Measurements from ENCODE around the gene PARD3. TPM values are rescaled to one million over a fixed set of nuclear protein-coding genes. Genes with fewer than 3 reads are reported as not detected.
A peak's percentile ranks its signal among the peaks of the same experiment; 100 is the strongest.

Gene PARD3
- total RNA-seq, 6 experiments from 2014 or later, result 19.1 to 27.8 (median 22.0) TPM

DNA sequence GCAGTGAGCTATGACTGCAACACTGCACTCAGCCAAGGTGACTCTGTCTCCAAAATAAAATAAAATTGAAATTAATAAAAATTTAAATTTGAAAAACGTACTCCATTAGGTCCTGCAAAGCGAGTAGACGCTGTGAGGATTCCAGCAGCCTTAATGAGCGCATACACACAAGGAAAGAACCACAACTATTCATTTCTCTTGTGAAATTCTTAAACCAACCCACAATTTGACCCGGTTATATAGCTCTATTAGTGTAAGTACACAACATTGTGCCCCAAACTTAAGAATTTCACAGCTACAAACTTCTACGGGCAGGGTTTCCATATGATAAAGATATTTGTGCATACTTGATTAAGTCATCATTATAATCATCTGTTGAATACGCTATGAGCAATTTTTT is 84.4 kb downstream of the PARD3 start:
- H3K4me1 ChIP-seq, result peaks cover 0 to 43% (median 19%) of the 10 kb centered on the region in 4 donors
- DNase-seq, result no peak
- WGBS (ENCODE audit: insufficient coverage, low coverage, low lambda C conversion rate, missing lambda C conversion rate), result 85% methylated on average over 7 of the region's 7 CpGs
- no peak for TF ChIP-seq POLR2A (IDR thresholded peaks at IDR 0.05)
- TF ChIP-seq, protein P1, sequence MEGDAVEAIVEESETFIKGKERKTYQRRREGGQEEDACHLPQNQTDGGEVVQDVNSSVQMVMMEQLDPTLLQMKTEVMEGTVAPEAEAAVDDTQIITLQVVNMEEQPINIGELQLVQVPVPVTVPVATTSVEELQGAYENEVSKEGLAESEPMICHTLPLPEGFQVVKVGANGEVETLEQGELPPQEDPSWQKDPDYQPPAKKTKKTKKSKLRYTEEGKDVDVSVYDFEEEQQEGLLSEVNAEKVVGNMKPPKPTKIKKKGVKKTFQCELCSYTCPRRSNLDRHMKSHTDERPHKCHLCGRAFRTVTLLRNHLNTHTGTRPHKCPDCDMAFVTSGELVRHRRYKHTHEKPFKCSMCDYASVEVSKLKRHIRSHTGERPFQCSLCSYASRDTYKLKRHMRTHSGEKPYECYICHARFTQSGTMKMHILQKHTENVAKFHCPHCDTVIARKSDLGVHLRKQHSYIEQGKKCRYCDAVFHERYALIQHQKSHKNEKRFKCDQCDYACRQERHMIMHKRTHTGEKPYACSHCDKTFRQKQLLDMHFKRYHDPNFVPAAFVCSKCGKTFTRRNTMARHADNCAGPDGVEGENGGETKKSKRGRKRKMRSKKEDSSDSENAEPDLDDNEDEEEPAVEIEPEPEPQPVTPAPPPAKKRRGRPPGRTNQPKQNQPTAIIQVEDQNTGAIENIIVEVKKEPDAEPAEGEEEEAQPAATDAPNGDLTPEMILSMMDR (IDR thresholded peaks at IDR 0.05), result no peak
- H3K27me3 ChIP-seq, result no peaks in the 10 kb centered on the region
- H3K36me3 ChIP-seq, result no peaks in the 10 kb centered on the region
- no peak for ATAC-seq
- H3K9me3 ChIP-seq, result no peaks in the 10 kb centered on the region
- H3K4me3 ChIP-seq, result no peak overlapping the region
- intact Hi-C loops (cut with DNase I), result no loop called here
- H3K27ac ChIP-seq, result no peak overlapping the region

DNA sequence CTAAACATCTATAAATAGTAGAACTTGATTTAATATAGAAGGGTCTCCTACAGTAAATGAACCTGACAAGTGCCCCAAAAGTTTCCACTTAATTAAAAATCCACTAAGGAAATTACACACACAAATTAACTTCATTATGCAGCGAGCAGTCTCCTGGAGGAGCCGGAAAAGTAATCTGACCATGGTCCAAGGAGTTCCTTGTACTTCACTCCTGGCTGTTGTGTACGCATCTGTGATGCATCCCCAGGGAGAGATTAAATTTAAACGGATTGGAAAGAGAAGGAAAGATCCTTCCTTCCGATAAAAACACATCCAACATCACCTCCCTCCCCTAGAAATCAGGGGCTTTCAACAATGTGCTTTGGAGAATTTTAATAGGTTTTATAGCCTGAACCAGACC is 85.5 kb downstream of the PARD3 start:
- ATAC-seq, result no peak
- no peaks in the 10 kb centered on the region for H3K27me3 ChIP-seq
- TF ChIP-seq POLR2A (IDR thresholded peaks at IDR 0.05), result no peak
- TF ChIP-seq, protein P1 (IDR thresholded peaks at IDR 0.05), result no peak
- no peak for DNase-seq
- H3K4me1 ChIP-seq, result peaks cover 0 to 32% (median 15%) of the 10 kb centered on the region in 4 donors
- intact Hi-C loops (cut with DNase I), result loop anchor here (10.0 kb wide), 1 partner anchor 85 kb away; the partner anchor contains the start of gene PARD3 (in 2 of the 2)
- H3K4me3 ChIP-seq, result no peak overlapping the region
- no peaks in the 10 kb centered on the region for H3K36me3 ChIP-seq
- WGBS (ENCODE audit: insufficient coverage, low coverage, low lambda C conversion rate, missing lambda C conversion rate), result 92% methylated on average over 4 of the region's 5 CpGs
- H3K27ac ChIP-seq, result no peak overlapping the region
- H3K9me3 ChIP-seq, result no peaks in the 10 kb centered on the region

DNA sequence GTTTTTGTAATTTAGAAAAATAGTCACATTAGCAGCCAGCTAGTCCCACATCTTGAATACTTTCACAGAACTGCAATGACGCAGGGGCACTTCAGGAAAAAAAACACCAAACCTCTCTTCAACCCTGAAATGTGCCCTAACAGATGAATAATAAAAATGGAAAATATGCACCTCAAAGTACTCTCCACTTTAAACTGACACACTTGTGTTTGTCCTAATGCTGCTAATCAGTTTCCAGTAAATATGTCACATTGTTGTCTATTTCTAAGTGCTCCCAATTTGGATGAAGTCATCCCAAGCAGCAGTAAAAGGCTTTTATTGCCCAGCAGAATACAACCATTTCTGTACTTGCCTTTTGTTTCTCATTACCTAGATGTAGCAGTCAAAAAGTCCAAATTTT is 86.7 kb downstream of the PARD3 start:
- no peaks in the 10 kb centered on the region for H3K9me3 ChIP-seq
- intact Hi-C loops (cut with DNase I), result loop anchor here (10.0 kb wide), 1 partner anchor 86 kb away; the partner anchor contains the start of gene PARD3 (in 2 of the 2)
- H3K4me3 ChIP-seq, result no peak overlapping the region
- TF ChIP-seq POLR2A (IDR thresholded peaks at IDR 0.05), result no peak
- TF ChIP-seq, protein P1 (IDR thresholded peaks at IDR 0.05), result no peak
- no peaks in the 10 kb centered on the region for H3K36me3 ChIP-seq
- H3K27me3 ChIP-seq, result no peaks in the 10 kb centered on the region
- DNase-seq (no peak), ATAC-seq (no peak)
- WGBS (ENCODE audit: insufficient coverage, low coverage, low lambda C conversion rate, missing lambda C conversion rate), result 100% methylated on average over 1 of the region's 1 CpG
- no peak overlapping the region for H3K27ac ChIP-seq
- H3K4me1 ChIP-seq, result peaks cover 0 to 19% (median 9%) of the 10 kb centered on the region in 4 donors

DNA sequence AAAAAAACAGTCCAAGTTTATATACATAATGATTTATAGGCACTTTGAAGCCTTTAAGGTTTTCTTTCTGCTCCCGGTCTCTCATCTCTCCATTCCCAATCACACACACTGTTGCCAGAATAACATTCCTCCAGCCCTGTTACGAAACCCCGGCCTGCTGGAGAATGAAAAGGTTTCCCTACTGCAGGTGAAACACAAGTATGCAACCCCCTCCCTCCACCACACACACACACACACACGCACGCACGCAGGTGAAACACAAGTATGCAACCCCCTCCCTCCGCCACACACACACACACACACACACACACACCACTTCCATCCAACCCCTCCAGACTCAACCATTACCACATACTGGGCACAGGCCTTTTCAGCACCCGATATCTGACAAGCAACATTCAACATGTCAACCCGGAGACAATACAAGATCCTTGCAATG is 87.5 kb downstream of the PARD3 start:
- intact Hi-C loops (cut with DNase I), result loop anchor here (10.0 kb wide), 1 partner anchor 87 kb away; the partner anchor contains the start of gene PARD3 (in 2 of the 2)
- Histone ChIP-seq H3K27me3 (no peaks in the 10 kb centered on the region), H3K36me3 (no peaks in the 10 kb centered on the region), H3K27ac (no peak overlapping the region), H3K9me3 (no peaks in the 10 kb centered on the region), H3K4me3 (no peak overlapping the region), H3K4me1 (peaks cover 0 to 19% (median 6%) of the 10 kb centered on the region in 4 donors)
- TF ChIP-seq POLR2A (IDR thresholded peaks at IDR 0.05), result no peak
- TF ChIP-seq, protein P1 (IDR thresholded peaks at IDR 0.05), result no peak
- ATAC-seq (peak; percentile 69 to 82 (median 76)), DNase-seq (peak in 2 of 3 donors; percentile 39 to 68)
- 33% methylated on average over 9 of the region's 9 CpGs for WGBS (ENCODE audit: insufficient coverage, low coverage, low lambda C conversion rate, missing lambda C conversion rate)
